Measurements from ENCODE around the gene ZNF672.
A peak's percentile ranks its signal among the peaks of the same experiment; 100 is the strongest.

The ZNF672 gene

DNA sequence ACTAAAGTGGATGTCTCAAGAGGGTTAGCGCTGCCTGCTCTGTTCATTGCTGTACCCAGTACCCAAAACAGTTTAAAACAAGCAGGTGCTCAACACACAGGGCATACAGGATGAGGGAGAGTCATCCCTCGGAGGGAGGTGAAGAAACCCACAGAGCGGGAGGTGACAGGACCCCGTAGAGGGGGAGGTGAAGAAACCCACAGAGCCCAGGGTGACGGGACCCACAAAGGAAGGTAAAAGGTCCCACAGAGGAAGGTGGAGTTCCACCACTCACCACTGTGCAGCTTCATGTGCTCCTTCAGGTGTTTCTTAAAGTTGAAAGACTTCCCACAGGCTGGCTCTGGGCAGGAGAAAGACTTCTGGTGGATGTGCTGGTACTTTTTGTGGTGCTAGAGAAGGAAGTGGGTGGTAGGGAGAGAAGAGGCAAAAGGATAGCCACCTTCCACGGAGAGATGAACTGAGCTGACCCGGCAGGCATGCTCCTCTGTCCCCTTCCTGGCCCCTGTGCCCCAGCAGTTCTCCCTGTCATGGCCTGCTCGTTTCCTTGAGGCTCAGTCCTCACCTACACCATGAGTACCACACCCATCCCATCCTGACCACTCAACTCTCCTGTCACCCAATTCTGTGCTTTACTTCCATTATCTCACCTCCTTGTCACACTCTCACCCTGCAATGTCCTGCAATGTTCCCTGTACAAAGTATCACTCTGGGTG is 15.8 kb downstream of the ZNF672 start:
- no peak overlapping the region for H2BK12ac ChIP-seq (ENCODE audit: low read length)
- no peak overlapping the region for H2AFZ ChIP-seq (ENCODE audit: low read length)
- no peak overlapping the region for H3K27ac ChIP-seq (replicated peaks; ENCODE audit: low read length)
- H3K4me1 ChIP-seq (ENCODE audit: control insufficient read depth in 2 of 2, insufficient read depth in 1 of 2, low read depth in 1 of 2, low read length in 2 of 2): peaks cover 8 to 11% of the 10 kb centered on the region in 2 donors
- H3K36me3 ChIP-seq (replicated peaks in 1 of 2; ENCODE audit: control insufficient read depth in 2 of 2, insufficient read depth in 2 of 2, low read length in 2 of 2): peaks cover 52 to 75% of the 10 kb centered on the region in 2 donors
- no peak overlapping the region for H3K4me2 ChIP-seq (ENCODE audit: insufficient read depth, low read length, poor library complexity, severe bottlenecking)
- H3K4me3 ChIP-seq (ENCODE audit: low read length in 2 of 2): no peak overlapping the region
- no peak overlapping the region for H4K91ac ChIP-seq (ENCODE audit: low read depth, low read length, poor library complexity)
- no peak overlapping the region for H3K14ac ChIP-seq (ENCODE audit: low read length)
- no peak overlapping the region for H3K23ac ChIP-seq (ENCODE audit: low read depth, low read length, poor library complexity)
- no peak overlapping the region for H2AK5ac ChIP-seq (ENCODE audit: low read depth, low read length)
- no peaks in the 10 kb centered on the region for H3K9me3 ChIP-seq (replicated peaks in 1 of 2; ENCODE audit: control insufficient read depth in 2 of 2, insufficient read depth in 1 of 2, low read depth in 1 of 2, low read length in 2 of 2)
- H2BK5ac ChIP-seq (ENCODE audit: low read length): no peak overlapping the region
- WGBS, 2 donors (ENCODE audit: extremely low coverage in 2 of 2, insufficient read length in 2 of 2, insufficient replicate concordance in 1 of 2): no CpG with 5 or more reads among the region's 8 CpGs
- H2BK120ac ChIP-seq (ENCODE audit: low read depth, low read length): no peak overlapping the region
- H3K18ac ChIP-seq (ENCODE audit: low read length): no peak overlapping the region
- peaks cover 10% of the 10 kb centered on the region for H3K79me1 ChIP-seq (ENCODE audit: low read depth, low read length)
- no peak overlapping the region for H2BK15ac ChIP-seq (ENCODE audit: low read length)
- no peaks in the 10 kb centered on the region for H3K27me3 ChIP-seq (ENCODE audit: control insufficient read depth in 3 of 3, insufficient read depth in 3 of 3, low read depth in 1 of 3, low read length in 3 of 3)
- H3K9ac ChIP-seq (ENCODE audit: low read depth, low read length, poor library complexity): no peak overlapping the region
- DNase-seq (ENCODE audit: low spot score): no peak
- no peak overlapping the region for H4K8ac ChIP-seq (ENCODE audit: low read depth, low read length)
- no peak overlapping the region for H3K4ac ChIP-seq (ENCODE audit: low read length)

DNA sequence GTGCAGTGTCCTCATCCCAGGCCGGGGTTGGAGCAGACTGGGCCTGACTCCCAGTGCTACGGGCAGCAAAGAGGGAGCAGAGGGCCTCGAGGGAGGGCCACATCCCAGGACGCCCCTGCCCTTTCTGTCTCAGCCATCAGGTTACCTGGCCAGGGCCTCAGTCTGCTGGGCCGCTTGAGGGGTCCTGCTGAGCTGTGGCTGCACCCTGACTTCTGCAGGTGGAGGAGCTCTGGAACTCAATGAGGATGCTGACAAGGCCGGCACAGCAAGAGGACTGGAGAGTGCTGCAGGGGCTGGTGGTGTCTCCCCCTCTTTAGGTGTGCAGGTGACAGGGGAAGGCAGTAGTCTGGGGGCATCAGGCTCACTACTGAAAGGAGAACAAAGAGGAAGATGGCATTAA is 17.6 kb downstream of the ZNF672 start:
- Histone ChIP-seq H2BK15ac (ENCODE audit: low read length) (no peak overlapping the region), H3K4me3 (ENCODE audit: low read length in 2 of 2) (no peak overlapping the region), H3K36me3 (replicated peaks in 1 of 2; ENCODE audit: control insufficient read depth in 2 of 2, insufficient read depth in 2 of 2, low read length in 2 of 2) (peaks cover 36 to 57% of the 10 kb centered on the region in 2 donors), H3K14ac (ENCODE audit: low read length) (no peak overlapping the region), H3K9ac (ENCODE audit: low read depth, low read length, poor library complexity) (peak overlapping the region; percentile 15), H3K27me3 (ENCODE audit: control insufficient read depth in 3 of 3, insufficient read depth in 3 of 3, low read depth in 1 of 3, low read length in 3 of 3) (no peaks in the 10 kb centered on the region), H3K4me2 (ENCODE audit: insufficient read depth, low read length, poor library complexity, severe bottlenecking) (no peak overlapping the region), H2BK12ac (ENCODE audit: low read length) (no peak overlapping the region), H3K23ac (ENCODE audit: low read depth, low read length, poor library complexity) (no peak overlapping the region), H4K8ac (ENCODE audit: low read depth, low read length) (no peak overlapping the region), H2BK5ac (ENCODE audit: low read length) (no peak overlapping the region), H4K91ac (ENCODE audit: low read depth, low read length, poor library complexity) (no peak overlapping the region), H3K18ac (ENCODE audit: low read length) (no peak overlapping the region), H2BK120ac (ENCODE audit: low read depth, low read length) (no peak overlapping the region), H3K9me3 (replicated peaks in 1 of 2; ENCODE audit: control insufficient read depth in 2 of 2, insufficient read depth in 1 of 2, low read depth in 1 of 2, low read length in 2 of 2) (no peaks in the 10 kb centered on the region), H2AK5ac (ENCODE audit: low read depth, low read length) (no peak overlapping the region), H3K4me1 (ENCODE audit: control insufficient read depth in 2 of 2, insufficient read depth in 1 of 2, low read depth in 1 of 2, low read length in 2 of 2) (peaks cover 10 to 11% of the 10 kb centered on the region in 2 donors), H2AFZ (ENCODE audit: low read length) (no peak overlapping the region), H3K27ac (replicated peaks; ENCODE audit: low read length) (no peak overlapping the region), H3K79me1 (ENCODE audit: low read depth, low read length) (peaks cover 10% of the 10 kb centered on the region), H3K4ac (ENCODE audit: low read length) (no peak overlapping the region)
- no peak for DNase-seq (ENCODE audit: low spot score)
- no CpG with 5 or more reads among the region's 6 CpGs for WGBS, 2 donors (ENCODE audit: extremely low coverage in 2 of 2, insufficient read length in 2 of 2, insufficient replicate concordance in 1 of 2)

GRCh38 chr1:248856176-248856575 is 18.2 kb downstream of the ZNF672 start:
- no peak overlapping the region for H3K4ac ChIP-seq (ENCODE audit: low read length)
- peaks cover 10 to 11% of the 10 kb centered on the region in 2 donors for H3K4me1 ChIP-seq (ENCODE audit: control insufficient read depth in 2 of 2, insufficient read depth in 1 of 2, low read depth in 1 of 2, low read length in 2 of 2)
- H3K9ac ChIP-seq (ENCODE audit: low read depth, low read length, poor library complexity): peak overlapping the region; percentile 51
- no peak overlapping the region for H2BK5ac ChIP-seq (ENCODE audit: low read length)
- no peak overlapping the region for H4K91ac ChIP-seq (ENCODE audit: low read depth, low read length, poor library complexity)
- no peak overlapping the region for H2BK120ac ChIP-seq (ENCODE audit: low read depth, low read length)
- H2AK5ac ChIP-seq (ENCODE audit: low read depth, low read length): no peak overlapping the region
- H4K8ac ChIP-seq (ENCODE audit: low read depth, low read length): no peak overlapping the region
- no peak overlapping the region for H3K23ac ChIP-seq (ENCODE audit: low read depth, low read length, poor library complexity)
- H2BK15ac ChIP-seq (ENCODE audit: low read length): no peak overlapping the region
- no peak for DNase-seq (ENCODE audit: low spot score)
- no CpG with 5 or more reads among the region's 1 CpG for WGBS, 2 donors (ENCODE audit: extremely low coverage in 2 of 2, insufficient read length in 2 of 2, insufficient replicate concordance in 1 of 2)
- no peak overlapping the region for H3K18ac ChIP-seq (ENCODE audit: low read length)
- H3K27ac ChIP-seq (replicated peaks; ENCODE audit: low read length): no peak overlapping the region
- no peak overlapping the region for H2BK12ac ChIP-seq (ENCODE audit: low read length)
- H3K4me3 ChIP-seq (ENCODE audit: low read length in 2 of 2): no peak overlapping the region
- no peak overlapping the region for H3K14ac ChIP-seq (ENCODE audit: low read length)
- H2AFZ ChIP-seq (ENCODE audit: low read length): no peak overlapping the region
- peaks cover 0 to 3% (median 0%) of the 10 kb centered on the region in 3 experiments for H3K27me3 ChIP-seq (ENCODE audit: control insufficient read depth in 3 of 3, insufficient read depth in 3 of 3, low read depth in 1 of 3, low read length in 3 of 3)
- no peaks in the 10 kb centered on the region for H3K9me3 ChIP-seq (replicated peaks in 1 of 2; ENCODE audit: control insufficient read depth in 2 of 2, insufficient read depth in 1 of 2, low read depth in 1 of 2, low read length in 2 of 2)
- peaks cover 32 to 52% of the 10 kb centered on the region in 2 donors for H3K36me3 ChIP-seq (replicated peaks in 1 of 2; ENCODE audit: control insufficient read depth in 2 of 2, insufficient read depth in 2 of 2, low read length in 2 of 2)
- peaks cover 10% of the 10 kb centered on the region for H3K79me1 ChIP-seq (ENCODE audit: low read depth, low read length)
- no peak overlapping the region for H3K4me2 ChIP-seq (ENCODE audit: insufficient read depth, low read length, poor library complexity, severe bottlenecking)

- no peak overlapping the region for H3K27ac ChIP-seq (replicated peaks; ENCODE audit: low read length)
- H2BK15ac ChIP-seq (ENCODE audit: low read length): no peak overlapping the region
- no peak for DNase-seq (ENCODE audit: low spot score)
- H4K91ac ChIP-seq (ENCODE audit: low read depth, low read length, poor library complexity): no peak overlapping the region
- H3K9ac ChIP-seq (ENCODE audit: low read depth, low read length, poor library complexity): no peak overlapping the region
- no peak overlapping the region for H3K18ac ChIP-seq (ENCODE audit: low read length)
- H3K4ac ChIP-seq (ENCODE audit: low read length): no peak overlapping the region
- no peak overlapping the region for H3K23ac ChIP-seq (ENCODE audit: low read depth, low read length, poor library complexity)
- no peak overlapping the region for H3K14ac ChIP-seq (ENCODE audit: low read length)
- H2BK5ac ChIP-seq (ENCODE audit: low read length): no peak overlapping the region
- H4K8ac ChIP-seq (ENCODE audit: low read depth, low read length): no peak overlapping the region
- H3K4me3 ChIP-seq (ENCODE audit: low read length in 2 of 2): peak overlapping the region; percentile 55 to 78
- no peak overlapping the region for H2BK120ac ChIP-seq (ENCODE audit: low read depth, low read length)
- no CpG with 5 or more reads among the region's 7 CpGs for WGBS, 2 donors (ENCODE audit: extremely low coverage in 2 of 2, insufficient read length in 2 of 2, insufficient replicate concordance in 1 of 2)
- H3K4me1 ChIP-seq (ENCODE audit: control insufficient read depth in 2 of 2, insufficient read depth in 1 of 2, low read depth in 1 of 2, low read length in 2 of 2): peaks cover 10 to 11% of the 10 kb centered on the region in 2 donors
- no peaks in the 10 kb centered on the region for H3K9me3 ChIP-seq (replicated peaks in 1 of 2; ENCODE audit: control insufficient read depth in 2 of 2, insufficient read depth in 1 of 2, low read depth in 1 of 2, low read length in 2 of 2)
- H3K36me3 ChIP-seq (replicated peaks in 1 of 2; ENCODE audit: control insufficient read depth in 2 of 2, insufficient read depth in 2 of 2, low read length in 2 of 2): peaks cover 26 to 42% of the 10 kb centered on the region in 2 donors
- peaks cover 0 to 12% (median 3%) of the 10 kb centered on the region in 3 experiments for H3K27me3 ChIP-seq (ENCODE audit: control insufficient read depth in 3 of 3, insufficient read depth in 3 of 3, low read depth in 1 of 3, low read length in 3 of 3)
- peak overlapping the region; percentile 75 for H3K4me2 ChIP-seq (ENCODE audit: insufficient read depth, low read length, poor library complexity, severe bottlenecking)
- peaks cover 10% of the 10 kb centered on the region for H3K79me1 ChIP-seq (ENCODE audit: low read depth, low read length)
- no peak overlapping the region for H2AK5ac ChIP-seq (ENCODE audit: low read depth, low read length)
- H2AFZ ChIP-seq (ENCODE audit: low read length): no peak overlapping the region
- H2BK12ac ChIP-seq (ENCODE audit: low read length): no peak overlapping the region
Measured at GRCh38 chr1:248857201-248857600, 19.2 kb downstream of the ZNF672 start.

Data from neuronal stem cell (in vitro differentiated cells).